Right lobe of liver (tissue), 4 donors: ENCODE data around the gene LIG1.
A peak's percentile ranks its signal among the peaks of the same experiment; 100 is the strongest.

Experiments
- CTCF ChIP-seq, 4 donors: fragments of 200-600 bp in 3 of 4; fragments of 450-650 bp in 1 of 4; IDR thresholded peaks; one replicate each; pipeline versions ENCODE4 v1.5.1 to v1.8.0; 2016 to 2022; ENCODE audit warnings: antibody characterized with exemption in 4 of 4, mild to moderate bottlenecking in 2 of 4
- POLR2A ChIP-seq: fragments of 450-650 bp; IDR thresholded peaks from one replicate; pipeline ENCODE4 v1.6.1; 2017; ENCODE audit warnings: antibody characterized with exemption, mild to moderate bottlenecking
- donor health status: DM: no; HTN: no; CAD: no.
- donor health status: DM: no; HTN: no; CAD: no.
- donor health status: DM: no; HTN: yes; CAD: no.

GRCh38 chr19:48102870-48103751 is 67.0 kb downstream of the LIG1 start:
- TF ChIP-seq CTCF (IDR thresholded peaks at IDR 0.05) = peak; percentile 20 to 53 (median 45)
- no peak for TF ChIP-seq POLR2A
